ENCODE results near the gene ZFAND3.

- TF ChIP-seq CTCF (IDR thresholded peaks at IDR 0.05) (no peak), POLR2A (IDR thresholded peaks at IDR 0.05; ENCODE audit: low read depth) (no peak)
Measured at GRCh38 chr6:37916149-37916548, 96.6 kb downstream of the ZFAND3 start.
